HG02571 (cell line): Measurements from ENCODE around the gene TGM5.
"Not testable (repeated sequence)": the region's sequence is repeated elsewhere in the genome, so short reads cannot be mapped to it uniquely, and the experiment has no call there.

Experiments used
- ATAC-seq: cut with Tn5 transposase; IDR thresholded peaks from one replicate; pipeline ENCODE4 v1.9.1; 2021; ENCODE audit warnings: mild to moderate bottlenecking, moderate library complexity; ENCODE audit not compliant: unreplicated experiment

The TGM5 gene

GRCh38 chr15:43246261-43246774 lies 20.4 kb downstream of the TGM5 start:
- no peak for ATAC-seq

DNA sequence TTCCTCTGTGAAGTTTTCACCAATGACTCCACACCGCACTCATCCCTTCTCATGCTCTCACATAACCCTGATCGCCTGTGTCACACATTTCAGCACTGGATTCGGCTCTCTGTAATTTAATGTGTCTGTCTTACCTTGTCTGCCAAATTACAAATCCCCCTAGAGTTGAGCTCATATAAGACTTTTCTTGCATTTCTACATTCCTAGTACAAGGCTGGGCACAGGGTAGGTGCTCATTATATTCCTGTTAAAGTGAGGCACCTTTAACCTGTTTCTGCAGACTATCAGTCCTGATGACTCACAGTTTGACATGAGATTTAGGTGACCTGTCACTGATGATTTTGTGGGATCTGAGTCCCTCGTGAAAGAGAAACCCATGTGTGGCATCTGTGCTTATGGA lies 22.6 kb downstream of the TGM5 start:
- ATAC-seq = no peak

- ATAC-seq = no peak
Measured at GRCh38 chr15:43243020-43243645, 23.6 kb downstream of the TGM5 start.

- ATAC-seq = no peak
Measured at GRCh38 chr15:43242616-43243015, 24.1 kb downstream of the TGM5 start.

DNA sequence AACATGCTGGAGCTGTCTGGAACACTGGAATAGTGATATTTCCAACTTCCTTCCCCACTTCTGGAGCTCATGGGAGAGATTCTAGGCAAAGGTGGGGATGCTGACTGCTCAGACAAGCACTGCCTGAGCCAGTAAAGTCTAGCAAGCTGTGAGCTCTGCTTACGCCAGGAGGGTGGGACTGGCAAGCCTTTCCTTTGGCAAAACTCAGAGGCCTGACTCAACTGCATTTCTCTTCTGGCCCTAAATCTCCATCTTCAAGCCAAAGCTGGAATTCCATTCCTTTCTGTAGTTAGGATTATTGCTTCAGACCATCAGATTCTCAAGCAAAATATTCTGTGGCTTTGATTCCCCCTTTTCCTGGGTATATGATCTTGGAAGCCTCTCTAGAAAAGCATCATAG lies 25.6 kb downstream of the TGM5 start:
- ATAC-seq = no peak

DNA sequence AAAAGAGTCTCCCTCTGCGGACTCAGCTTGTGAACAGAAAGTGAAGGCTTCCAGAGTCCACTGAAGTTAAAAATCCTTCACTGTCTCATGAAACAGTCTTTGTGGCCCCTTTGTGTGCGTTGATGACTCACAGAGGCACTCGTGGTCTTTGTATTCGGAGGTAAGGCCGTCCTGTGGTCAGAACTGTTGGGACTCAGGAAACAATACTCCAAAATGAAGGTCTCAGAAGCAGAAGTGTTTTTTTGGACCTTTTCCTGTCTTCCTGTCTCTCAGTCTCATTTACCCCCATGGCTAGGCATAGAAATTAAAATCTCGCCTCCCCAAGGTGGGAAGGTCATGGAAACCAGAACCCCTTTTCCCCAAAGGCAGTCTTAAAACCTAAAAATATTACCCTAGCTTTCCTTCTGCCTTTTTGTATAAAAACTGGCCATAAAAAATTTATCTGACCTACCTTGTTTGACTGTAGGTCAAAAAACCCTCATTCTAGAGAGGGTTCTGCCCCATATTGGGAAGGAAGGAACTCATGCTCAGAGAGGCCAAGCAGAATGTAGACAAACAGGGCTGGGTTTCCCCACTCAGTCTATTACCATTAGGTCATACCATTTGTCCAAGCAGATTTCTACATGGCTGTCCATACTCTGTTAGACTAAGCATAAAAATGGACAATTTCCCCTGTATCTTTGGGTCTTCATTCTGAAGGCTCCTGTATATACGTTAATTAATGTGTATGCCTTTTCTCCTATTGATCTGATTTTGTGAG lies 26.8 kb downstream of the TGM5 start:
- no peak for ATAC-seq

- ATAC-seq = no peak
Measured at GRCh38 chr15:43238671-43239131, 28.0 kb downstream of the TGM5 start.

GRCh38 chr15:43237842-43238470 lies 28.8 kb downstream of the TGM5 start:
- ATAC-seq = no peak

DNA sequence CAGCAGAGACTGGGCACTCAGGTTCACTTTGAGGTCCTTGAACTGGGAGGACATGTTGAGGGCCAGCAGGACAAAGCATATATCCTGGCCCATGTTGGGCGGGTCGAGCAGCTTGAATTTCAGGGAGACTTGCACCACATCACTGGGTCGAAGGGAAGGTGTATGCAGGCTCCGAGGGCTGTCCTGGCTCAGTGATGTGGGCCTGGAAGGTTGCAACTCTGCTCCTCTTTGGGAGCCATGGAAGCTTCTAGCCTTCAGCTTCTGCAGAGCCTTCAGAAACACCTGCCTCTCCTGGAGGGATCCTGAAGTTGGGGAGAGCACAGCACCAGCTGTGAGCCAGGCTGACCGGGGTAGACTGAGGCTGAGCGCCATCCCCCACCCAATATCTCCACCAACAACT lies 31.2 kb downstream of the TGM5 start:
- ATAC-seq = no peak

DNA sequence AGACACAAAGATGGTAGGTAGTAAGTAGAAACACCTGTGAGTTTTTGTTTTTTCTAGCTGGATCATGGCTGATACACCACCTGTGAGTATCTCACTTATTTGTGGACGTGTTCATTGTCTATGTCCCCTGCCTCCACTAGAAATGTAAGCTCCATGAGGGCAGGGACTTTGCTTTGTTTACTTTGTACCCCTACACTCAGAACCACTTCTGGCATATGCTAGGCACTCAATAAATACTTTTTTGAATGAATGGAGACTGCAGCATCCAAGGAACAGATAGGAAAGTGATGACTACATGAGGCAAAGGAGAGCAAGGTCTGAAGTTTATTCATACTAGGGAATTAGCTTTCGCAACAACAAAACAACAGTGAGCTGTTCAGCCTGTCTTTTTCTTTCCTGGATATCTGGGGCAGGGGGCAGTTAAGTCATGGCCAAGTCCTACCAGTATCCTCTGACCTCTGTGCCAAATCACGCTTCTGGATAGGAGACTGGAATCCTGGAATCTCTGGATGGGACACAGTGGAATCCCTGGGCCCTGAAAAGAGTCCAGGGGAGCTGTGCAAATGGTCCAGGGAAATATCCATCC lies 34.3 kb downstream of the TGM5 start:
- no peak for ATAC-seq

- ATAC-seq = no peak
Measured at GRCh38 chr15:43230640-43231115, 36.0 kb downstream of the TGM5 start.

DNA sequence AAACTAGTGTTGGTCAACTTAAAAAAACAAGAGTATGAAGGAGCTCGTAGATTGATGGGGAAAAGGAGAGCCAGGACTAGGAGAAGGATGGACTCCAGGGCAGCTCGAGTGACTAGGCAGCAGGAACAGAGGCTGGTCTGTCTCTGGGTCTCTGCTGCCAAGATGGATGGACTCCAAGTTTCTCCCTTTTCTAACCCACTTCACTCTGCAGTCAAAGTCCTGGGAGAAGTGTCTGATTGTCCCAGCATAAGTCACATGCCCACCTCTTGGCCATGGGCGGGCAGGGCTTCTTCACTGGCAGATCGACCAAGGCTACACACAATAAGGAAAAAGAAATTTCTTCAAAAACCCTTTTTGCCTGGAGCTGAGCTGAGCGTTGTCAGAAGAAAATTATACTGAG lies 36.8 kb downstream of the TGM5 start:
- ATAC-seq = no peak

DNA sequence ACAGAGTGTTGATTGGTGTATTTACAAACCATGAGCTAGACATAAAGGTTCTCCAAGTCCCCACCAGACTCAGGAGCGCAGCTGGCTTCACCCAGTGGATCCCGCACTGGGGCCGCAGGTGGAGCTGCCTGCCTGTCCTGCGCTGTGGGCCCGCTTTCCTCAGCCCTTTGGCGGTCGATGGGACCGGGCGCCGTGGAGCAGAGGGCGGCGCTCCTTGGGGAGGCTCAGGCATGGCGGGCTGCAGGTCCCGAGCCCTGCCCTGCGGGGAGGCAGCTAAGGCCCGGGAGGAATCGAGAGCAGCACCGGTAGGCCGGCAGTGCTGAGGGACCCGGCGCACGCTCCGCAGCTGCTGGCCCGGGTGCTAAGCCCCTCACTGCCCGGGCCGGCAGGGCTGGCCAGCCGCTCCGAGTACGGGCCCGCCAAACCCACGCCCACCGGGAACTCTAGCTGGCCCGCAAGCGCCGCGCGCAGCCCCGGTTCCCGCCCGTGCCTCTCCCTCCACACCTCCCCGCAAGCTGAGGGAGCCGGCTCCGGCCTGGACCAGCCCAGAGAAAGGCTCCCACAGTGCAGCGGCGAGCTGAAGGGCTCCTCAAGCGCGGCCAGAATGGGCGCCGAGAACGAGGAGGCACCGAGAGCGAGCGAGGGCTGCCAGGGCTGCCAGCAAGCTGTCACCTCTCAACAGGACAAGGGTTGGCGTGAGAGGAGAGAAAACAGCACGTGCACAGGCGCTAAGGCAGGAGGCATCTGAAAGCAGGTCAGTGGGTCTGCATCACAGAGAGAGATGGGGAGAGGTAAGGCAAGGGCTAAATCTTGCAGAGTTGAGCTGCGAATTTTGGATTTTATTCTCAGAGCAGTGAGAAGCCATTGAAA lies 40.1 kb downstream of the TGM5 start:
- no peak for ATAC-seq

DNA sequence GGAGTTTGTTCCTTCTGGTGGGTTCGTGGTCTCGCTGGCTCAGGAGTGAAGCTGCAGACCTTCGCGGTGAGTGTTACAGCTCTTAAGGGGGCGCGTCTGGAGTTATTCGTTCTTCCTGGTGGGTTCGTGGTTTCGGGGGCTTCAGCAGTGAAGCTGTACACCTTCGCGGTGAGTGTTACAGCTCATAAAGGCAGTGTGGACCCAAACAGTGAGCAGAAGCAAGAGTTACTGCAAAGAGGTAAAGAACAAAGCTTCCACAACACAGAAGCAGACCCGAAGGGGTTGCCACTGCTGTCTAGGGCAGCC lies 40.8 kb downstream of the TGM5 start:
- not testable (repeated sequence) for ATAC-seq

DNA sequence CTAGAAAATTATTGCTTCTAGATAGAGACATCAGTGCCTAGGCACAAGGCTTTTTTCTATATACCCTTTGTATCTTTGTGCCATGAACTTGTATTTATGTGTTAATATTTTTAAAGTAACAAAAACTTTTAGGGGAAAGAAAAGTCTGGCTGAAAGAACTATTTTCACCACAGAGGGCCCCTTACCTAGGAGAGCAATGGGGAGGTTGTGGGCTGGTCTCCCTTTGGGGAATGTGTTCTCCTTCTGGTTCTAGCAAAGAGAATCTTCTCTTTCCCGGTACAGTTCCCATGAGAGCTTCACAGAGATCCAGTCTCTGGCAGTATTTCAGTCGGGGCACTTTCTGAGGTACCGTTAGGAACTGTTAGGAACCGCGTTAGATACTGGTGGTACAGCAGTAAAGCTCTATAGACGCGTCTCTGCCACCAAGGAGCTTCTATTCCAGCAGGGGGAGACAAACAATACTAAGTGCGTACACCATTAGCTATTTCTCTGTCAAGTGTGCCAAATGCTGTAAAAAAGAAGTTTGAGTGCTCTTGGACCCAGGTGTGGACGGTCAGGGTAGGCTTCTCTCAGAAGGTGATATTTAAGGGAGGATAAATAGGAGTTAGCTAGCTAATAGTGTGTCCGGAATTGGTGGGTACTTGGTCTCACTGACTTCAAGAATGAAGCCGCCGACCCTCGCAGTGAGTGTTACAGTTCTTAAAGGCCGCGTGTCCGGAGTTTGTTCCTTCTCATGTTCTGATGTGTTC lies 41.4 kb downstream of the TGM5 start:
- ATAC-seq = no peak

DNA sequence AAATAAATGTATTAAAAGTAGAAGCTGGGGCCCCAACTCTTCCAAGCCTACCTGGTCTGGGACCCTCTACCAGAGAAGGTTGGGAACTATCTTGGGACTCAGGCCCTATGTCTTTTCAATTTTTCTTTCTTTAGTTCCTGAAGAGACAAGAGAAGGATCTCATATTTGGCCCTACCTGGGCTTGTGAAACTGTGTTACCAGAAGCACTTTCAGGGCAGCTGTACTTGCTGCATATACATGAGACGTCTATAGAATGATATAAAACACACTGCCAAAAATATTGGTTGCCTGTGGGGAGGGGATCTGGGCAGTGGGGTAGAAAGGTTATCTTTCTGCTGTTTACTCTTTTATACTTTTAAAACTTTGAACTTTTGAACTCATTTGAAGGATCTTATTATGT lies 45.3 kb downstream of the TGM5 start:
- ATAC-seq = no peak

DNA sequence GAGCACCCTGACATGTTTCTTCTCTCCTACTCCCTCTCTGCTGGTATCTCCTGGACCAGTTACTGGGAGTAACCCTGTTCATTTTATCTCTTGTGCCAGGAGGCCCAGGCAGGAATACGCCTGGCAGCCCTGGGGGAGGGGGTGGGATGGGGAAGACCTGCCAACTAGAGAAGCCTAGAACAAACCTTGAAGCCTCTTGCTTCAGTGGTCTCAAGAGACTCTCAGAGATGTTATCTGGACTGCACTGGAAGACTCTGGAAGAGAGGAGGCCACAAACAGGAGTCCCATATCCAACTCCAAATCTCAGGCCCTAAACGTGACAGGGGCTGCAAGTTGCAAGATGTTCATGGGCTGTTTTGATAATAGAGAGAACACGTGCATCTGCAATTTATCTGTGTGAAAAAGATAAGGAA lies 45.7 kb downstream of the TGM5 start, which contains the start of gene EPB42:
EPB42 (minus strand) TSS at position 28 of the 413 bp plus-strand sequence. CDS start 193 bp downstream, outside the sequence.
- no peak for ATAC-seq

DNA sequence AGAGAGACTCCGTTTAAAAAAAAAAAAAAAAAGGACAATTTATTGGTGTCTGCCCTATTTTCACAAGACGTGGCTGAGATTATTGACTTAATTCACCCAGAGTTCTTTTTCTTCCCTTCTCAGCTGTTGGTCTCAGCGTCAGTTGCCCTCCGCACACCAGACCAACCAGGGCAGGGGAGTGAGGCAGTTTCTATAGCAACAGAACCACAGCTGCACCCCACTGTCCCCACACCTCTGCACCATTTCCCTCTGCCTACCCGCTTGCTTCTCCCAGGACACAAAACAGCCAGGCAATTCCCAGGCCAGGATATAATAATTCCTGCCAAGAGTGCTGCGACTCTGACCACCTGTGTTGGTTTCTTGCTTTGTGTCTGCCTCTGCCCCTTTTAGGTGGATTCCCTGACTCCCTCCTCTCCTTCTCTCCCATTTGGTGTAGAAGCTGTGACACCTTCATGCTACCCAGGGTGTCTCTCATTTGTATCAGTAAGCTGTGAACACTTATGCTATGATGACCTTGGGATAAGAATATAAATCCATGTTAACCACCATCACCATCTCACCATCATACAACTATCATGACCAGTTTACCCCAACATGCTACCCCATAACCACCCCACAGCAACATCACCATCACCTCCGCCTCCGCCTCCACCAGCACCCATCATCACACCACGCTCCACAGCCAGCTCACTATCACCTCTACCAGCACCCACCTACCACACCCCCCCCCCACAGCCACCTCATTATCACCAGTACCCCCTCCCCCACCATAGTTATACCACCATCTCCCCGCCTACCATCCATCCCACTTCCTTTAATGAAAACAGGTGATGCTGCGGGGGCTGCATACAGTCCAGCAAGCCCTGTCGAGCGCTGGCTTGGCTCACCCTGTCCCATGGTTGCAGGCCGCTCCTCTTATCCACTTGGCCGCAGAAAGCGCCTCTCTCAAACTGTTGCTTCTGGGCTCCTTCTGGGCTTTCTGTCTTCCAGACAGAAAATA lies 46.5 kb downstream of the TGM5 start:
- no peak for ATAC-seq
